ENCODE results near the gene E2F4. TPM values are rescaled to one million over a fixed set of nuclear protein-coding genes. Genes with fewer than 3 reads are reported as not detected.

The E2F4 gene
- total and polyA plus RNA-seq, 4 donors, result 16.7 to 53.5 (median 40.7) TPM

DNA sequence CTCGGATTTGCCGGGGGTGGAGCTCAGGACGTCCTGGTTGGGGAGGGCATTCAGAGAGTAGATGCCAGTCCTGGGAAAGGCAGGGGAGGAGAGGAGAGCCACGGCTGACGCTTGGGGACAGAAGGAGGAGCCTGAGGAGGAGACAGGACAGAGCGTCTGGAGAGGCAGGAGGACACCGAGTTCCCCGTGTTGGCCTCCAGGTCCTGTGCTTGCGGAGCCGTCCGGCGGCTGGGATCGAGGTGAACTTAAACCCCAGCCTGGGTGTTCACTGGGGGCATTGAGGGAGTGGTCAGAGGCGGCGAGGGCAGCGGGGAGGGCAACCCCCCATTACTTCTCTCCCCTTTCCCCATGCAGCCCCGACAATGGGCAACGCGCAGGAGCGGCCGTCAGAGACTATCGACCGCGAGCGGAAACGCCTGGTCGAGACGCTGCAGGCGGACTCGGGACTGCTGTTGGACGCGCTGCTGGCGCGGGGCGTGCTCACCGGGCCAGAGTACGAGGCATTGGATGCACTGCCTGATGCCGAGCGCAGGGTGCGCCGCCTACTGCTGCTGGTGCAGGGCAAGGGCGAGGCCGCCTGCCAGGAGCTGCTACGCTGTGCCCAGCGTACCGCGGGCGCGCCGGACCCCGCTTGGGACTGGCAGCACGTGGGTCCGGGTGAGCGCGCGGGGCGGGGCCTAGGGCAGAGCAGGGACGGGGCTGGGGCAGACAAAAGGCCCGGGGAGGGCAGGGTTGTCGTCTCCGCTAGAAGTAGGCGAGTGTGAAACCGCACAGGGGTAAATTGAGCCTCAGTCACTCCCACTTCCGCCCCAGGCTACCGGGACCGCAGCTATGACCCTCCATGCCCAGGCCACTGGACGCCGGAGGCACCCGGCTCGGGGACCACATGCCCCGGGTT is 17.9 kb upstream of the E2F4 start:
- Histone ChIP-seq H3K4me3 (ENCODE audit: low read depth, low read length) (peak overlapping the region; percentile 37), H3K27ac (ENCODE audit: low read depth, low read length) (peak overlapping the region; percentile 25)
- under 1% methylated on average over 71 of the region's 71 CpGs for WGBS (ENCODE audit: insufficient coverage)

DNA sequence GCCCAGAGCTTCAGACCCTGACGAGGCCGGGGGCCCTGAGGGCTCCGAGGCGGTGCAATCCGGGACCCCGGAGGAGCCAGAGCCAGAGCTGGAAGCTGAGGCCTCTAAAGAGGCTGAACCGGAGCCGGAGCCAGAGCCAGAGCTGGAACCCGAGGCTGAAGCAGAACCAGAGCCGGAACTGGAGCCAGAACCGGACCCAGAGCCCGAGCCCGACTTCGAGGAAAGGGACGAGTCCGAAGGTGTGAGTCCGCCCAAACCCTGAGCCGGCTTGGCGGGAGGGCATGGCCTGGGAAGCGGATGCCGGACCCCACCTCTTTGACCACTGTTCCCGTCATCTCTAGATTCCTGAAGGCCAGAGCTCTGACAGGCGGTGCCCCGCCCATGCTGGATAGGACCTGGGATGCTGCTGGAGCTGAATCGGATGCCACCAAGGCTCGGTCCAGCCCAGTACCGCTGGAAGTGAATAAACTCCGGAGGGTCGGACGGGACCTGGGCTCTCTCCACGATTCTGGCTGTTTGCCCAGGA is 17.2 kb upstream of the E2F4 start:
- WGBS (ENCODE audit: insufficient coverage), result 23% methylated on average over 31 of the region's 31 CpGs
- no peak for DNase-seq (ENCODE audit: low read depth in 4 of 6, low spot score in 6 of 6)
- Histone ChIP-seq H3K27ac (ENCODE audit: low read depth, low read length) (no peak overlapping the region), H3K4me3 (ENCODE audit: low read depth, low read length) (peak overlapping the region; percentile 37), H3K36me3 (ENCODE audit: control insufficient read depth, insufficient read depth, low read length) (peaks cover 28% of the 10 kb centered on the region), H3K27me3 (ENCODE audit: control insufficient read depth, insufficient read depth, low read length) (peaks cover 33% of the 10 kb centered on the region), H3K9me3 (ENCODE audit: control insufficient read depth, insufficient read depth, low read length) (no peaks in the 10 kb centered on the region), H3K4me1 (ENCODE audit: control insufficient read depth, insufficient read depth, low read length) (peaks cover 67% of the 10 kb centered on the region)

More for the DNA sequence above, 17.9 kb upstream of the E2F4 start:
- peaks cover 74% of the 10 kb centered on the region for H3K4me1 ChIP-seq (ENCODE audit: control insufficient read depth, insufficient read depth, low read length)
- no peaks in the 10 kb centered on the region for H3K9me3 ChIP-seq (ENCODE audit: control insufficient read depth, insufficient read depth, low read length)
- DNase-seq (ENCODE audit: low read depth in 4 of 6, low spot score in 6 of 6), result peak in 3 of 6 donors; percentile 61 to 91 (median 83)
- peaks cover 21% of the 10 kb centered on the region for H3K36me3 ChIP-seq (ENCODE audit: control insufficient read depth, insufficient read depth, low read length)
- peaks cover 40% of the 10 kb centered on the region for H3K27me3 ChIP-seq (ENCODE audit: control insufficient read depth, insufficient read depth, low read length)

DNA sequence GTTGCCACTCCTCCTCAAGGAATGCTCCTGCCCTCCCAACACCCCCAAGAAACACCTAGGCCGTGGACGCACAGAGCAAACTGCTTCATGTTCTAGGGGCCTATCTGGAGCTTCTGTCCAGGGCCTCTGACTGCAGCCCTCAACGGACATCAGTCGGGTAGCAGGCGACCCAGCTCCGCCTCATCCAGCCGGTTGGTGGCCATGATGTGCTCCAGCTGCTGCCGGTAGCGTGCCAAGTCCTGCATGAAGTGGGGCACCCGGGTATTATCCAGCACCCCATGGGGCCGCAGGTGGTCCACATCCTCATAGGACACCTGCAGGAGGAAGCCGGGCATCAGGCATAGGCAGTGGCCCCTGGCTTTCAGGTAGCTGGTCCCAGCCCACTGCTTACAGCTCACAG is 15.3 kb upstream of the E2F4 start:
- no peak for DNase-seq (ENCODE audit: low read depth in 4 of 6, low spot score in 6 of 6)
- Histone ChIP-seq H3K4me3 (ENCODE audit: low read depth, low read length) (no peak overlapping the region), H3K27ac (ENCODE audit: low read depth, low read length) (no peak overlapping the region), H3K9me3 (ENCODE audit: control insufficient read depth, insufficient read depth, low read length) (no peaks in the 10 kb centered on the region), H3K36me3 (ENCODE audit: control insufficient read depth, insufficient read depth, low read length) (peaks cover 36% of the 10 kb centered on the region), H3K4me1 (ENCODE audit: control insufficient read depth, insufficient read depth, low read length) (peaks cover 60% of the 10 kb centered on the region), H3K27me3 (ENCODE audit: control insufficient read depth, insufficient read depth, low read length) (peaks cover 19% of the 10 kb centered on the region)
- WGBS (ENCODE audit: insufficient coverage), result 81% methylated on average over 12 of the region's 12 CpGs

DNA sequence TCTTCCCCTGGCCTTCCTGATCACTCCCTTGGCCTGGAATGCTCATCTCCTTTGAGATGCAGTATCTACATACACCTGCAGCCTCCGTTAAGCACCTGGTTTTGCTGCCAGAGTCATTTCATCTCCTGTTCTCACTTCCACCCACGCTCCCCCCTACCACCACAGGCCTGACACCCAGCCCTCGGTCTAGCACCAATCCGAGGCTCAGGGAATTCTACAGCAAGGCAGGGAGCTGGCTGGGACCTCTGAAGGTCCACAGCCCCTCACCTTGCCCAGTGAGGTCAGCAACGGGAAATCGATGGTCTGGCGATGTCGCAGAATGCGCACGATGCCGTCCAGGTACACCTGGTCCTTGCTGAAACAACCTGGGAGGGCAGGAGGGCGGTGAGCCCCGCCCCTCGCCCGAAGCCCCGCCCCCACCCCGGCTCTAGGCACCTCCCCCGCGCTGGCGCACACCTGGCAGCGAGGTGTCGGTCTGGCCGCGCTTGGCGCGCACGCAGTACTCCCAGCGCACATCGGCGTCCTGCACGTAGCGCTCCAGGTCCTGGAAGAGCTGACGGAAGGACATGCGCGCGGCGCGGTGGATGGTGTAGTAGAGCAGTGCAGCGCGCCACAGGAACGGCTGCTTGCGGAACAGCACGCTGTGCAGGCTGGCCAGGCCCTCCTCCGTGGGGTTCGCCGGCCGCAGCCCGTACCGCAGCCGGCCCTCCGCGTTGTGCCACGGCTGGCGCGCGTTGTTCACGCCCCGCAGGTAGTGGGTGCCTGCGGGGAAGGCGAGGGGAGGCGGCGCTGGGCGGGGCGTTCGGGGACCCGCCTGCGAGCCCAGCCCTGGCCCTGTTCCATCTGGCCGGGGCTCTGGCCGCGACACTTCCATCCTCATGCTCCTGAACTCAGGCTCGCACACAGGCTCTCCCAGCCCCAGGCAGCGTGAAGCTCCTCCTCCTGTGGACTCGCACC is 13.9 kb upstream of the E2F4 start:
- Histone ChIP-seq H3K36me3 (ENCODE audit: control insufficient read depth, insufficient read depth, low read length) (peaks cover 36% of the 10 kb centered on the region), H3K27ac (ENCODE audit: low read depth, low read length) (no peak overlapping the region), H3K27me3 (ENCODE audit: control insufficient read depth, insufficient read depth, low read length) (peaks cover 17% of the 10 kb centered on the region), H3K4me3 (ENCODE audit: low read depth, low read length) (peak overlapping the region; percentile 18), H3K9me3 (ENCODE audit: control insufficient read depth, insufficient read depth, low read length) (no peaks in the 10 kb centered on the region), H3K4me1 (ENCODE audit: control insufficient read depth, insufficient read depth, low read length) (peaks cover 61% of the 10 kb centered on the region)
- WGBS (ENCODE audit: insufficient coverage), result 11% methylated on average over 72 of the region's 73 CpGs
- DNase-seq (ENCODE audit: low read depth in 4 of 6, low spot score in 6 of 6), result peak in 2 of 6 donors; percentile 71 to 87

DNA sequence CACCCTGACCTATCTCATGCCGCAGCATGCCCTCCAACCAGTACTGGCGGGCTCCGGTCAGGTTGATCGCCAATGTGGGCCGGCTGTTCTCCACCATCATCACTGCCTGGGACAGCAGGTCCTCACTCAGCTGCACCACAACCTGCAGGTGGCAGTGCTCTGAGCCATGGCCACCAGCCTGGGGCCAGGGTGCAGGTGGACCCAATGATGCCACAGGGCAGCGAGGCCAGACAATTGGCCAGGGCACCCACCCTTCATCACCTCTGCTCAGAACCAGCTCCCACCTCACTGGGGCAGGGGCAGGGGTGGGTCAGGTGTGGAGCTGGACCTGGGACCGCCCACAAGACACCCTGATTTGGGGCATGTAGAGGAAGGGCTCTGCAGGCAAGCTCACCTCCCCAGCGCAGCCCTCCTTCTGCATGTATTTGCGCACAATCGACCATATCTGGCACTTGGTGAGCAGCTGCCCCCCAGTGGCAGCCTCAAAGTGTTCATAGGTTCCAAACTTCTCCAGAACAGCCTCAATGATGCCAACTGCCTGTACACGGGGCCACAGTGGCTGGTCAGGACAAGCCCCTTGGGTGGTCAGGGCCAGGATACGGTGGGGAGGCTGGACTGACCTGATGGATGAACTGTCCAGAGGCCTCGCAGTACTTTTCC is 12.4 kb upstream of the E2F4 start:
- H3K27ac ChIP-seq (ENCODE audit: low read depth, low read length), result no peak overlapping the region
- no peak for DNase-seq (ENCODE audit: low read depth in 4 of 6, low spot score in 6 of 6)
- H3K4me3 ChIP-seq (ENCODE audit: low read depth, low read length), result no peak overlapping the region
- peaks cover 8% of the 10 kb centered on the region for H3K27me3 ChIP-seq (ENCODE audit: control insufficient read depth, insufficient read depth, low read length)
- WGBS (ENCODE audit: insufficient coverage), result 90% methylated on average over 11 of the region's 13 CpGs
- H3K4me1 ChIP-seq (ENCODE audit: control insufficient read depth, insufficient read depth, low read length), result peaks cover 57% of the 10 kb centered on the region
- peaks cover 36% of the 10 kb centered on the region for H3K36me3 ChIP-seq (ENCODE audit: control insufficient read depth, insufficient read depth, low read length)
- H3K9me3 ChIP-seq (ENCODE audit: control insufficient read depth, insufficient read depth, low read length), result no peaks in the 10 kb centered on the region

DNA sequence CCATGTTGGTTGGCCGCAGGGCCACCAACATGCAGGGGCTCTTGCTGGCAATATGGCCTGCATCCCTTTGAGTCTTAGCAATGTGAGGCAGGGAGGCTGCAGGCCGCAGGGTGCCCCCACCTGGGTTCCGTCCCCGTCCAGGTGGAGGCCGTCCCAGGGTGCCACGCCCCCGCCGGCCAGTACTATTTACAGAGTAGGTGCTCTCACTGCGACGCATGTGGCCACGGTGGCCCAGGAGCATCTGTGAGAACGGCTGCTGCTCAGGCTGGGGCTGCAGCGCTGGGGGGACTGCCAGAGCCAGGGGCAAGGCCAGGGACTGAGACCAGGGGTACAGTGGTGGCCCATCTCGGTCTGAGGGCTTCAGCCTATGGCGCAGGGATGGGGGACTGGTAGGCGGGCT is 11.8 kb upstream of the E2F4 start:
- WGBS (ENCODE audit: insufficient coverage), result 93% methylated on average over 16 of the region's 16 CpGs
- peaks cover 57% of the 10 kb centered on the region for H3K4me1 ChIP-seq (ENCODE audit: control insufficient read depth, insufficient read depth, low read length)
- peaks cover 32% of the 10 kb centered on the region for H3K36me3 ChIP-seq (ENCODE audit: control insufficient read depth, insufficient read depth, low read length)
- no peak for DNase-seq (ENCODE audit: low read depth in 4 of 6, low spot score in 6 of 6)
- H3K27me3 ChIP-seq (ENCODE audit: control insufficient read depth, insufficient read depth, low read length), result peaks cover 3% of the 10 kb centered on the region
- no peak overlapping the region for H3K27ac ChIP-seq (ENCODE audit: low read depth, low read length)
- H3K9me3 ChIP-seq (ENCODE audit: control insufficient read depth, insufficient read depth, low read length), result no peaks in the 10 kb centered on the region
- no peak overlapping the region for H3K4me3 ChIP-seq (ENCODE audit: low read depth, low read length)

DNA sequence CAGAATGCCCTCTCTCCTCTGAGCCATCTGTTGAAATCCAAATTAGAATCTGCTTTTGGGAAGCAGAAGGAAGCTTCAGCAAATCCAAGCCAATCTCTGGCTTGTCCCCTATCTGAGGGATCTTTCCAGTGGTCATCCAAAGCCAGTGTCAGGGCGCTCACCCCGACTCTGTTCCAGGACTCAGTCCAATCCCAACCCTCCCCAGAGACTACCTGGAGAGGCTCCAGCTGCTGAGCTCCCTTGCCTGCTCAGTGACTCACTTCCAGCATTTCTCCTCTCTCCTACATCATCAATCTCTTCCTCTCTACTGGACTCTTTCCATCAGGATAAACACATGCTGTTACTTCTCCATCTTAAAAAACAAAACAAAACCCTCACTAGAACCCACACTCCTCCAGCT is 10.6 kb upstream of the E2F4 start:
- Histone ChIP-seq H3K27me3 (ENCODE audit: control insufficient read depth, insufficient read depth, low read length) (no peaks in the 10 kb centered on the region), H3K9me3 (ENCODE audit: control insufficient read depth, insufficient read depth, low read length) (no peaks in the 10 kb centered on the region), H3K27ac (ENCODE audit: low read depth, low read length) (no peak overlapping the region), H3K36me3 (ENCODE audit: control insufficient read depth, insufficient read depth, low read length) (peaks cover 29% of the 10 kb centered on the region), H3K4me1 (ENCODE audit: control insufficient read depth, insufficient read depth, low read length) (peaks cover 52% of the 10 kb centered on the region), H3K4me3 (ENCODE audit: low read depth, low read length) (no peak overlapping the region)
- no peak for DNase-seq (ENCODE audit: low read depth in 4 of 6, low spot score in 6 of 6)
- 94% methylated on average over 2 of the region's 2 CpGs for WGBS (ENCODE audit: insufficient coverage)

DNA sequence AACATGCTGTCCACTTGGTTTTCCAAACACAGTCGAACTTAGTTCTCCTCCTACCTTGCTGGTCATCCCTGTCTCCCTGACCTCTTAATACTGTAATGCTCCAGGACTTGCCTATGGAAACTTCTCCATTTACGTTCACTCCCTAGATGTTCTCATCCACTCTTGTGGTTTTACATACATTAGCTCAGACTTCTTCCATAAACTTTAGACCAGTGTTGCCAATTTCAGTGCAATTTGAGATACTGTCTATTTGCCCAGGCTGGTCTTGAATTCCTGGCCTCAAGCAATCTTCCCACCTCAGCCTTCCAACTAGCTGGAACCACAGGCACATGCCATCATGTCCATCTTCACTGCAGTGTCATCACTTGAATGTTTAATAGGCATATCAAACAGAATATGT is 9.7 kb upstream of the E2F4 start:
- WGBS (ENCODE audit: insufficient coverage), result 96% methylated on average over 2 of the region's 2 CpGs
- Histone ChIP-seq H3K36me3 (ENCODE audit: control insufficient read depth, insufficient read depth, low read length) (peaks cover 27% of the 10 kb centered on the region), H3K4me1 (ENCODE audit: control insufficient read depth, insufficient read depth, low read length) (peaks cover 53% of the 10 kb centered on the region), H3K9me3 (ENCODE audit: control insufficient read depth, insufficient read depth, low read length) (no peaks in the 10 kb centered on the region), H3K4me3 (ENCODE audit: low read depth, low read length) (no peak overlapping the region), H3K27ac (ENCODE audit: low read depth, low read length) (no peak overlapping the region), H3K27me3 (ENCODE audit: control insufficient read depth, insufficient read depth, low read length) (no peaks in the 10 kb centered on the region)
- DNase-seq (ENCODE audit: low read depth in 4 of 6, low spot score in 6 of 6), result no peak

DNA sequence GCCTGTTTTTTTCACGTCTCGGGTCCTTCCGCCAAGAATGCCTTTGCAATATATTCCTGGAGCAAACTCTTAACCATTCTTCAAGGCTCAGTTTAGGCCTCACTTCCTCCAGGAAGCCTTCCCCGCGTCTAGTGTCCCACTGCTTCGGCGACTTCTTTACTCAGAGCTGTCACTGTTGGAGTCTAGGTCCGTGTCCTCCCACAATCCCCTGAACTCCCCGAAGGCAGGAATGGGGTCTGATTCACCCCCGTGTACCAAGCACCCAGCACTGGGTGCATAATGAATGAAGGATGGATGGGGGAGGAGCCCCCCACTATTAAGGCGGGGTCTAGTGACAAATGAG is 8.7 kb upstream of the E2F4 start:
- Histone ChIP-seq H3K4me1 (ENCODE audit: control insufficient read depth, insufficient read depth, low read length) (peaks cover 50% of the 10 kb centered on the region), H3K4me3 (ENCODE audit: low read depth, low read length) (peak overlapping the region; percentile 68), H3K27me3 (ENCODE audit: control insufficient read depth, insufficient read depth, low read length) (no peaks in the 10 kb centered on the region), H3K9me3 (ENCODE audit: control insufficient read depth, insufficient read depth, low read length) (no peaks in the 10 kb centered on the region), H3K27ac (ENCODE audit: low read depth, low read length) (peak overlapping the region; percentile 87), H3K36me3 (ENCODE audit: control insufficient read depth, insufficient read depth, low read length) (peaks cover 27% of the 10 kb centered on the region)
- 3% methylated on average over 6 of the region's 11 CpGs for WGBS (ENCODE audit: insufficient coverage)
- no peak for DNase-seq (ENCODE audit: low read depth in 4 of 6, low spot score in 6 of 6)

Data from spinal cord (tissue), 10 donors.